Naive B cell (primary cell): ENCODE measurements around the gene OR8G1. TPM values are rescaled to one million over a fixed set of nuclear protein-coding genes. Genes with fewer than 3 reads are reported as not detected.

Source experiments
- ATAC-seq, 2 donors: fragments of 150-1000 bp; cut with Tn5 transposase; 2 replicates each; pipeline ENCODE4 v1.10.0; 2021; ENCODE audit warnings: low read depth in 2 of 2, mild to moderate bottlenecking in 2 of 2, moderate library complexity in 2 of 2
- DNase-seq: peaks from one replicate; pipeline ENCODE4 v3.0.0; 2022
- H3K27ac Mint-ChIP-seq, 6 donors: one replicate each; pipeline ENCODE4 v1.8.0; 2020 to 2022; ENCODE audit warnings: mild to moderate bottlenecking in 6 of 6, mixed read lengths in 6 of 6, moderate library complexity in 5 of 6, inconsistent platforms in 2 of 6
- H3K27me3 Mint-ChIP-seq, 3 donors: one replicate each; pipeline ENCODE4 v1.8.0; 2021 to 2022; ENCODE audit warnings: mixed read lengths in 3 of 3, mild to moderate bottlenecking in 1 of 3
- H3K36me3 Mint-ChIP-seq, 2 donors: one replicate each; pipeline ENCODE4 v1.8.0; 2020 to 2022; ENCODE audit warnings: mixed read lengths in 2 of 2, inconsistent platforms in 1 of 2, mild to moderate bottlenecking in 1 of 2
- H3K4me1 Mint-ChIP-seq, 3 donors: one replicate each; pipeline ENCODE4 v1.8.0; 2020 to 2022; ENCODE audit warnings: mixed read lengths in 3 of 3, inconsistent platforms in 1 of 3, mild to moderate bottlenecking in 1 of 3, moderate library complexity in 1 of 3
- H3K4me3 Mint-ChIP-seq, 8 donors: one replicate each; pipeline ENCODE4 v1.8.0; 2020 to 2022; ENCODE audit warnings: mild to moderate bottlenecking in 8 of 8, mixed read lengths in 8 of 8, moderate library complexity in 8 of 8, inconsistent platforms in 2 of 8
- H3K9me3 Mint-ChIP-seq, 7 donors: one replicate each; pipeline ENCODE4 v1.8.0; 2020 to 2022; ENCODE audit warnings: mixed read lengths in 7 of 7, mild to moderate bottlenecking in 5 of 7, inconsistent platforms in 2 of 7, moderate library complexity in 1 of 7
- polyA plus RNA-seq, 6 donors: library from polyadenylated mRNA; unstranded; fragments of 300-500 nt; fragmentation: Illumina TruSeq; gene quantifications; one replicate each; pipeline ENCODE4 v1.2.3, GENCODE V29; 2021; ENCODE audit warnings: low read depth in 6 of 6

Gene OR8G1
- polyA plus RNA-seq, 6 donors from 2014 or later: not detected

DNA sequence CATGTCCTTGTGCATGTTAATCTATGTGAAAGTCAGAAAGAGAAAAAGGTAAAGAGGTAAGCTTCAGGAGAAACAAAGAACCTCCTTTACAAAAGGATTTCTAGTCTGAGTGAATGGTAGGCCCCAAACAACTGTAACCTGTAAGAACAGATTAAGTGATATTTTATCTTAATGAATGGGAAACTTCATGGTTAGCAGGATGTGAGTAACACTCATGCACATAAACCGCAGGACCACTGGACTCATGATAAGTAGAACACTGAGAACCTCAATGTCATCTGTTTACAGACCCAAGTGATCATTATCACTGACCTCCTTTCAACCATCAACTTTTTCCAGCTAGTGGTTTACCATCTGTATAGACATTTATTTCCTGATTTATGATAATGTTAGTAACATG lies 35.2 kb downstream of the OR8G1 start:
- Mint-ChIP-seq H3K36me3 (no peaks in the 10 kb centered on the region), H3K4me1 (no peaks in the 10 kb centered on the region), H3K4me3 (no peak overlapping the region), H3K27me3 (peaks cover 0 to 14% (median 8%) of the 10 kb centered on the region in 3 donors), H3K27ac (no peak overlapping the region), H3K9me3 (peaks cover 0 to 7% (median 6%) of the 10 kb centered on the region in 7 donors)
- ATAC-seq: no peak
- DNase-seq: no peak

DNA sequence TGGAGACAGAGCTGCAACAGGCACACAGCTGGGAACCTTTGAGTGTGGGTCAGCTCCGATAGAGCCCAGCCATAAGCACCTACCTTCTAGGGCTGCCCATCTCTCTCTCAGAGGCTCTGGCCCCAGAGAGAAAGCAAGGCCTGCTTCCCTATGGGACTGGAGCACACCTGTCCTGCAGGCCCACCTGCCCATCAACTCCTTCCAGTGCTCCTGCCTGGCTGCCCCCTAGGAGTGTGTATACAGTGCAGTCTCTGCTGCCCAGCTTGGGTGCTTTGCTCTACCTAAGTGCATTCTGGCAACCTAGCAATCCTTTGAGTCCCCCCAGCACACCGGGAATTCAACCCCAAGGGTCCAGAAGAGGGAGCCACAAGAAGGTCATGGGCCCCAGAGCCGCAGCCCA lies 36.3 kb downstream of the OR8G1 start:
- peaks cover 6 to 18% (median 10%) of the 10 kb centered on the region in 7 donors for H3K9me3 Mint-ChIP-seq
- H3K4me1 Mint-ChIP-seq: no peaks in the 10 kb centered on the region
- H3K27ac Mint-ChIP-seq: no peak overlapping the region
- no peak for ATAC-seq
- no peak overlapping the region for H3K4me3 Mint-ChIP-seq
- H3K27me3 Mint-ChIP-seq: peaks cover 0 to 18% (median 8%) of the 10 kb centered on the region in 3 donors
- DNase-seq: no peak
- H3K36me3 Mint-ChIP-seq: peaks cover 0 to 5% of the 10 kb centered on the region in 2 donors

DNA sequence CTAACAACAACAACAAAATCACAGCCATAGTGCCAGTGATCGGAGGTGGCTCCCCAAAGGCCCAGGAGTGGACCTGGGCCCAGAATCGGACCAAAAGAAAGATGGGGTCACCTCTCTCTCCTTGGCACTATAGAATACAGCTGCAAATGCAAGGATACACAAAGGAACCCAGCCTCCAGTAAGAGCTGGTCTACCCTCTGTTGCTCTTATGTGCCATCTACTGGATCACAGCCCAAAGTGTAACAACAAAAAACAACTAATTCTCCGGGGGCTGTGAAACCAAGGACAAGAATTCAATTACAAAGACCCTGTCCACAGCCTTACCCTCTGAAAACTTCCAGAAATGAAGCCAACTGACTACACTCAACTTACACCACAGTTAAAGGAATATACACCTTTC lies 36.9 kb downstream of the OR8G1 start:
- Mint-ChIP-seq H3K4me3 (no peak overlapping the region), H3K27me3 (peaks cover 0 to 18% (median 8%) of the 10 kb centered on the region in 3 donors), H3K27ac (peak overlapping the region in 1 of 6 donors; percentile 41), H3K4me1 (no peaks in the 10 kb centered on the region), H3K36me3 (peaks cover 0 to 5% of the 10 kb centered on the region in 2 donors), H3K9me3 (peaks cover 6 to 23% (median 10%) of the 10 kb centered on the region in 7 donors)
- DNase-seq (no peak), ATAC-seq (no peak)

DNA sequence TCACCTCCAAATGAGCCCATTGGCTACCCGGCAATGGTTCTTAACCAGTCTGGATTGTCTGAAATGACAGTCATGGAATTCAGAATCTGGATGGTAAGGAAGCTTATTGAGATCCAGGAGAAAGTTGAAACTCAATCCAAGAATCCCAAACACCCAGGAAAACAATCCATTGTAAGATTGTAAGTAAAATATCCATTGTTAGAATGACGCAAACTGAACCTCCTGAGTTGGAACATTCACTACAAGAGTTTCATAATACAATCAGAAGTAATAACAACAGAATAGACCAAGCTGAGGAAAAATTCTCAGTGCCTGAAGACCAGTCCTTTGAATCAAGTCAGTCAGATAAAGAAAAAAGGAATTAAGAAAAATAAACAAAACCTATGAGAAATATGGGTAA lies 37.4 kb downstream of the OR8G1 start:
- peaks cover 0 to 18% (median 8%) of the 10 kb centered on the region in 3 donors for H3K27me3 Mint-ChIP-seq
- no peaks in the 10 kb centered on the region for H3K4me1 Mint-ChIP-seq
- DNase-seq (no peak), ATAC-seq (no peak)
- peaks cover 7 to 26% (median 11%) of the 10 kb centered on the region in 7 donors for H3K9me3 Mint-ChIP-seq
- H3K27ac Mint-ChIP-seq: no peak overlapping the region
- H3K36me3 Mint-ChIP-seq: peaks cover 0 to 5% of the 10 kb centered on the region in 2 donors
- no peak overlapping the region for H3K4me3 Mint-ChIP-seq

DNA sequence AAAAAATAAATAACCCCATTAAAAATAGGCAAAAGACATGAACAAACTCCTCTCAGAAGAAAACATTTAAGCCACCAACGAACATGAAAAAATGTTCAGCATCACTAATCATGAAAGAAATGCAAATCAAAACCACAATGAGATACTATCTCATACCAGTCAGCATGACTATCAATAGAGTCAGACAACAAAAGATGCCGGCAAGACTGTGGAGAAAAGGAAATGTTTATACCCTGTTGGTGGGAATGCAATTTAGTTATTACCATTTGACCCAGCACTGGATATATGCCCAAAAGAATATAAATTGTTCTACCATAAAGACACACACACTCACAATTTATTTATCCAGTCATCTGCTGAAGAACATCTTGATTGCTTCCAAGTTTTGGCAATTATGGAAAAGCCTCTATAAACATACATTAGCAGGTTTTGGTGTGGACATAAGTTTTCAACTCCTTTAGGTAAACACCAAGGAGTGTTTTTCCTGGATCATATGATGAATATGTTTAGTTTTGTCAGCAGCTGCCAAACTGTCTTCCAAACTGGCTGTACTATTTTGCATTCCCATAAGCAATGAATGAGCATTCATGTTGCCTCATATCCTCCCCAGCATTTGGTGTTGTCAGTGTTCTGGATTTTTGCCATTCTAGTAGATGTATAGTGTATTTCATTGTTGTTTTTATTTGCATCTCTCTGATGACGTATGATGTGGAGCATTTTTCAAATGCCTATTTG lies 44.9 kb downstream of the OR8G1 start:
- Mint-ChIP-seq H3K9me3 (peaks cover 19 to 52% (median 20%) of the 10 kb centered on the region in 7 donors), H3K27ac (no peak overlapping the region), H3K4me1 (peaks cover 0 to 9% (median 4%) of the 10 kb centered on the region in 3 donors), H3K27me3 (peaks cover 0 to 17% (median 0%) of the 10 kb centered on the region in 3 donors), H3K36me3 (peaks cover 0 to 8% of the 10 kb centered on the region in 2 donors), H3K4me3 (peak overlapping the region in 1 of 8 donors; percentile 18)
- peak in 1 of 2 donors; percentile 25 for ATAC-seq
- DNase-seq: no peak

DNA sequence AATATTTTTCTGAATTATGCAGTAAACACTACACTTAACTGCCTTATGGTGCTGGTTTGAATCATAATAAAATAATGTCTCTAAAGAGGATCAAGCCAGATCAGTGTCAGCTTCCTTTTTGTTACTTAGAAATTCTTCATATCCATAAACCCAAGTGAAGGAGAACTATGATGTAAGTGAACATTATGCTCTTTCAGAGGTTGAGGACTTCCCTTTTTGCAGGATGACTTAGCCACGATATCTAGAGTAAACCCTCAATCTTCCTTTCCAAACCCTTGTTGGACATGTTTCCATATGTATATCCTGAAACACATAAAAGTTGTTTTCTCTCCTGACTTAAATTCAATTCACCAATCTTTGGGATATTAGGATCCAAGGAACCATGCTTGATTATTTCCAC lies 53.8 kb downstream of the OR8G1 start:
- peaks cover 4 to 9% (median 5%) of the 10 kb centered on the region in 7 donors for H3K9me3 Mint-ChIP-seq
- H3K27ac Mint-ChIP-seq: no peak overlapping the region
- DNase-seq (no peak), ATAC-seq (no peak)
- H3K4me3 Mint-ChIP-seq: no peak overlapping the region
- H3K36me3 Mint-ChIP-seq: no peaks in the 10 kb centered on the region
- peaks cover 3 to 16% (median 14%) of the 10 kb centered on the region in 3 donors for H3K27me3 Mint-ChIP-seq
- H3K4me1 Mint-ChIP-seq: no peaks in the 10 kb centered on the region

DNA sequence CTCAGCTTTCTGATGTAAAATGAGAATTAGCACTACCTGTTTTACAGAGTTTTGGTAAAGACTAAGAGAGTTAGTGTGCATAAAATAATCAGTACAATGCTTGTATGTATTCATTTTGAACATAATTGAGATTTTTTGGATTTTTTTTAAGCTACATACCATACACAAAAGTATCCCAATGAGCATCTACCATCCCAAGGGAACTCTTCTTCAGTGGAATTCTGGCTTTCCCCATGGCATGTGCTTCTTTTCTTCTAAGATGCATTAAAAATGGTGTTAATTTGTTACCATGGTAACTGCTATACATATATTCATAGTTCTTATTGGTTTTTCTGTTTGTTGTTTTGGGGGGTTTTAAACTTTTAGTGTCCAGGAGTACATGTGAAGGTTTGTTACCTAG lies 55.1 kb downstream of the OR8G1 start:
- no peaks in the 10 kb centered on the region for H3K4me1 Mint-ChIP-seq
- no peak for ATAC-seq
- no peaks in the 10 kb centered on the region for H3K36me3 Mint-ChIP-seq
- no peak overlapping the region for H3K4me3 Mint-ChIP-seq
- peaks cover 0 to 12% (median 3%) of the 10 kb centered on the region in 7 donors for H3K9me3 Mint-ChIP-seq
- H3K27ac Mint-ChIP-seq: no peak overlapping the region
- DNase-seq: no peak
- H3K27me3 Mint-ChIP-seq: peaks cover 3 to 14% (median 4%) of the 10 kb centered on the region in 3 donors

DNA sequence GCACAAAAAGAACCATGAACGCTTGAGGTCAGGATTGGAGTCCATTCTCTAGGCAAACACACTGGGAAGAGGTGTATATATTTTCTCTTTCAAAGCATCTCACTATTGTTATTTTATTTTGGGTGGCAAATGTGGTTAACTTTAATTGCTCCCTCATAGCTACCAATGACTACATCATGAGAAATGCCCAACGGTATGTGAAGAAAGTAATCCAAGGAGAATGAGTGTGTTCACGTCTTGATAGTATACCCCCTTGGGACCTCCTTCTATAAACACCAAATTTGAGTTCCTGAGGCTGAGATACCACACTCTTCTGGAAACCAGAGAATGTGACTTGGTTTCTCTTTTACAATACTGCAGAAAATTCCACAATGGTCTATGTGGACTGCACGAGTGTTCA lies 57.0 kb downstream of the OR8G1 start:
- ATAC-seq: no peak
- no peak overlapping the region for H3K4me3 Mint-ChIP-seq
- no peak for DNase-seq
- peaks cover 0 to 5% (median 0%) of the 10 kb centered on the region in 7 donors for H3K9me3 Mint-ChIP-seq
- H3K36me3 Mint-ChIP-seq: no peaks in the 10 kb centered on the region
- H3K27me3 Mint-ChIP-seq: peaks cover 0 to 3% (median 2%) of the 10 kb centered on the region in 3 donors
- H3K27ac Mint-ChIP-seq: no peak overlapping the region
- no peaks in the 10 kb centered on the region for H3K4me1 Mint-ChIP-seq

DNA sequence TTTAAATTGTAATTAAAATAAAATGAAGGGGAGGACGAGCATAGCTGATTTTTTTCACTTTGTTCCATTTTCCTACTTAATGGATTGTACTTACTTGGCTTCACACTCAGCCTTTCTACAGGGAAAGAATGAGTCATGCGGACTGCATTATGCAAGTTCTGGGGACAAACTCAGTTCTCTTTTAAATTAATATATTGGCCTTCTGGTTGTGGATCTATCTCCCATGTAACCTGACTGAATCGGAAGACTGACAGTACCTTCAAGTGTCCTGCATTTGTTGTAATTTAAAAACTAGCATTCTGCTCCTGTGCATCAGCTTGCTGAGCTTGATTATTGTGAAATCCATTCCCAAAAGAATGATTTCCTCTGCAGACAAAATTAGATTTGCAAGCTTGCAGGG lies 60.7 kb downstream of the OR8G1 start:
- no peak overlapping the region for H3K4me3 Mint-ChIP-seq
- no peak for DNase-seq
- no peaks in the 10 kb centered on the region for H3K36me3 Mint-ChIP-seq
- no peak for ATAC-seq
- H3K9me3 Mint-ChIP-seq: peaks cover 0 to 5% (median 0%) of the 10 kb centered on the region in 7 donors
- H3K27me3 Mint-ChIP-seq: peaks cover 2 to 5% (median 3%) of the 10 kb centered on the region in 3 donors
- no peaks in the 10 kb centered on the region for H3K4me1 Mint-ChIP-seq
- H3K27ac Mint-ChIP-seq: no peak overlapping the region

DNA sequence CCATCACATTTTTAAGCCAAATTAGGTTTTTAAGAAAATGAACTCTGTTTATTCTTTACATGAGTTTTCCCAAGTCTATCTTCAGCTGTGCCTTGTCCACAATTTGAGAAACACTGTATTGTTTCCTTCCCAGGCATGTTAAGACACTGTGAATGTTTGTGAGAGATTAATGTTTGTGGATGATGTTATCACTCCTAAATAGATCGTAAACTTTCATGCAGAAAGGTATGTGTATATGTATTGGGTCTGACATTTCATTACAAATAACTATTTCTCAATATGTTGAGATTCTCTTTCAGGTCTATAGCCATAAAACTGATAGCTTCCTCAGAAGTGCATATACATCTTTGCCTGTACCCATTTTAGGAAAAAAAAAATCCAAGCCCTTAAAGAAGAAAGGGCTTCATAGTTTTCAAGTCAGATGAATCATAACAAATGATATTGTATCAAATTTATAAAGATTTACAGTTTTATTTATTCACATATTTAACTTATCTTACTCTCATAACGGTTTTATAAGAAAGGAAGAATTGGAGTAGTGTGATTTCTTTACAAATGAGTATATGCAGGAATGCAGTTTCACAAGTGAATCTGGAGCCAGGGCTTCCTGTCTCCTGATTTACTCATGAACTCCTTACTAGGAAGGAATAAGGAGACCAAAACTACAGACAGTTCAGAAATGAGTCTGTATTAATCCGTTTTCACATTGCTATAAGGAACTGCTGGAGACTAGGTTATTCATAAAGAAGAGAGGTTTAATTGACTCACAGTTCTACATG lies 61.6 kb downstream of the OR8G1 start:
- no peak for DNase-seq
- Mint-ChIP-seq H3K27me3 (peaks cover 3 to 7% (median 5%) of the 10 kb centered on the region in 3 donors), H3K4me3 (no peak overlapping the region), H3K4me1 (no peaks in the 10 kb centered on the region), H3K36me3 (no peaks in the 10 kb centered on the region), H3K9me3 (peaks cover 0 to 5% (median 0%) of the 10 kb centered on the region in 7 donors), H3K27ac (no peak overlapping the region)
- no peak for ATAC-seq

Other genes with a start within 250 kb of the OR8G1 start
- gene OR10G6, start 245.9 kb upstream of the OR8G1 start, polyA plus RNA-seq: not detected
- not detected for gene OR10G4, start 228.1 kb upstream of the OR8G1 start, polyA plus RNA-seq
- not detected for gene OR10G9, start 218.1 kb upstream of the OR8G1 start, polyA plus RNA-seq
- gene OR10G8, start 214.3 kb upstream of the OR8G1 start, polyA plus RNA-seq: not detected
- gene OR10G7, start 199.8 kb upstream of the OR8G1 start, polyA plus RNA-seq: not detected
- 10 to 100 TPM in 4 of 6 donors, 1 to 10 TPM in 1, not detected in 1; 4.5 to 15.8 (median 11.6) TPM for gene VWA5A, start 125.6 kb upstream of the OR8G1 start, polyA plus RNA-seq
- not detected for gene OR10D3, start 57.8 kb upstream of the OR8G1 start, polyA plus RNA-seq
- gene OR8G5, start 15.3 kb downstream of the OR8G1 start, polyA plus RNA-seq: not detected
- not detected for gene OR8D1, start 72.9 kb downstream of the OR8G1 start, polyA plus RNA-seq
- gene OR8D2, start 79.1 kb downstream of the OR8G1 start, polyA plus RNA-seq: not detected
- not detected for gene OR8B2, start 143.4 kb downstream of the OR8G1 start, polyA plus RNA-seq
- gene OR8B3, start 157.9 kb downstream of the OR8G1 start, polyA plus RNA-seq: not detected
- not detected for gene OR8B4, start 183.8 kb downstream of the OR8G1 start, polyA plus RNA-seq
- gene OR8B8, start 204.6 kb downstream of the OR8G1 start, polyA plus RNA-seq: not detected